ENCODE results near the gene FRMD3.

DNA sequence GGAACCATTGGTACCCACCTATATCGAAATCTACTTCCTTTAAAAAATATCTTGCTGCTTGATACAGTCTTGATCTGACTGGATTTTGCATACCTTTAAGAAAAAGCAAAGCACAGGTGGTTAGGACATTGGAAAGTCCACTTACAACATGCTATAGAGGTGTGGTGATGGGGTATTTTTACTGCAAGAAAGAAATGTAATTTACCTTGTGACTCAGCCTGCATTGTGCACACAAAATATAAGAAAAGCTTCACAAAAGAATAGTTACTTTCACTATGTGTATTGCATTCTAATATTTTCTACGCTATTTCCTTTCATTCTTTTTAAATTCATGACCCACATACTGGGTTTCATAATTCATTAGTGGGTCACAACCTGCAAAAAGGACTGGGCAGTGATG, 239.1 kb downstream of the FRMD3 start:
- TF ChIP-seq CTCF (IDR thresholded peaks at IDR 0.05) (no peak), POLR2A (IDR thresholded peaks at IDR 0.05) (no peak)
